Memory B cell (primary cell): ENCODE data around the gene FBXL16.
"Not testable (repeated sequence)": the region's sequence is repeated elsewhere in the genome, so short reads cannot be mapped to it uniquely, and the experiment has no call there.

Experiments used
- ATAC-seq: fragments of 150-1000 bp; cut with Tn5 transposase; 2 replicates; pipeline ENCODE4 v1.10.0; 2021; ENCODE audit warnings: low read depth, mild to moderate bottlenecking, moderate library complexity
- DNase-seq, 2 donors: peaks; one replicate each; pipeline ENCODE4 v3.0.0; 2022; ENCODE audit warnings: low spot score in 2 of 2
- H3K27ac Mint-ChIP-seq: one replicate; pipeline ENCODE4 v1.8.0; 2022; ENCODE audit warnings: mild to moderate bottlenecking, moderate library complexity, mixed read lengths
- H3K27me3 Mint-ChIP-seq: one replicate; pipeline ENCODE4 v1.8.0; 2022; ENCODE audit warnings: mixed read lengths
- H3K36me3 Mint-ChIP-seq: one replicate; pipeline ENCODE4 v1.8.0; 2022; ENCODE audit warnings: mild to moderate bottlenecking, mixed read lengths
- H3K4me1 Mint-ChIP-seq: one replicate; pipeline ENCODE4 v1.8.0; 2022; ENCODE audit warnings: mixed read lengths
- H3K4me3 Mint-ChIP-seq: one replicate; pipeline ENCODE4 v1.8.0; 2022; ENCODE audit warnings: mild to moderate bottlenecking, moderate library complexity, mixed read lengths
- H3K9me3 Mint-ChIP-seq: one replicate; pipeline ENCODE4 v1.8.0; 2022; ENCODE audit warnings: mixed read lengths

FBXL16 gene

GRCh38 chr16:714558-715476 is 9.2 kb upstream of the FBXL16 start, which contains the start of gene METRN:
Gene METRN, plus strand, starts transcription at chr16:715118. Its CDS starts 172 bp downstream, at chr16:715290.
- Mint-ChIP-seq H3K4me1 (peaks cover 10% of the 10 kb centered on the region), H3K27me3 (peaks cover 5% of the 10 kb centered on the region), H3K4me3 (peak within 1 kb of the TSS; percentile 54), H3K36me3 (no peaks in the 10 kb centered on the region), H3K27ac (no peak within 1 kb of the TSS), H3K9me3 (no peaks in the 10 kb centered on the region)
- peak; percentile 87 for ATAC-seq
- DNase-seq: peak; percentile 81 to 84

DNA sequence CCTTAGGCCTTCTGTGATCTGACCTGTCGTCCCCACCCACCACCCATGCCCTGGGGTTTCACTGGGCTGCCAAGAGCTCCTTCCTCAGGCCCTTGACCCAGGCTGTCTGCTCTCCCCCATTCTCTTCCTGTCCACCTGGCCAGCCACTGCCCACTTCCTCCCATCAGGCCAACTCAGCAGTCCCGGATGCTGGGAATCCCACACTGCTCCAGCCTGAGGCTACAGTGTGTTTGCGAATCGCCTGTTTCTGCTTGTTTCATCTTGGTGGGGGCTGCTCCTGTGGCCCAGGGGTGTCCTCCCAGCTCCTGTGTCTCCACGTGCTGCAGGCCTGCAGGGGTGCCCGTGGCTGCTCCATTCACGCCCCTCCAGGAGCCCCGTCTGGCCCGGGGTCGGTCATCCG is 8.5 kb upstream of the FBXL16 start:
- H3K4me1 Mint-ChIP-seq: peaks cover 7% of the 10 kb centered on the region
- H3K27me3 Mint-ChIP-seq: peaks cover 11% of the 10 kb centered on the region
- H3K9me3 Mint-ChIP-seq: no peaks in the 10 kb centered on the region
- no peaks in the 10 kb centered on the region for H3K36me3 Mint-ChIP-seq
- no peak overlapping the region for H3K4me3 Mint-ChIP-seq
- ATAC-seq: no peak
- no peak overlapping the region for H3K27ac Mint-ChIP-seq
- no peak for DNase-seq

DNA sequence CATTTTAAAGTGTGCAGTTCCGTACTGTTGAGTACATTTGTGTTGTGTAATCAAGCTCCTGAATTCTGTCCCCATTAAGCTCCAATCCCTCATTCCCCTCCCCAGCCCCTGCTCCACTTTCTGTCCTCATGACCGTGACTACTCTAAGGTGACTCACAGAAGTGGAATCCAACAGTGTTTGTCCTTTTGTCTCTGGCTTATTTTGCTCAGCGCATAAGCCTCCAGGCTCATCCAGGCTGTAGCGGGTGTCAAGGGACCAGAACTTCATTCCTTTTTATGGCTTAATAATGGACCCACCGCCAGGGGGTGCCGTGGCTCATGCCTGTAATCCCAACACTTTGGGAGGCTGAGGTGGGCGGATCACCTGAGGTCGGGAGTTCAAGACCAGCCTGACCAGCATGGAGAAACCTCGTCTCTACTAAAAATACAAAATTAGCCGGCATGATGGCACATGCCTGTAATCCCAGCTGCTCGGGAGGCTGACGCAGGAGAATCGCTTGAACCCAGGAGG is 7.2 kb upstream of the FBXL16 start:
- not testable (repeated sequence) for H3K9me3 Mint-ChIP-seq, H3K4me3 Mint-ChIP-seq, ATAC-seq, H3K27ac Mint-ChIP-seq, DNase-seq, H3K4me1 Mint-ChIP-seq, H3K36me3 Mint-ChIP-seq
- H3K27me3 Mint-ChIP-seq: peaks cover 17% of the 10 kb centered on the region

GRCh38 chr16:711548-712320 is 6.1 kb upstream of the FBXL16 start:
- Mint-ChIP-seq H3K4me1 (peaks cover 5% of the 10 kb centered on the region), H3K27ac (no peak overlapping the region), H3K9me3 (no peaks in the 10 kb centered on the region), H3K27me3 (peaks cover 20% of the 10 kb centered on the region), H3K4me3 (no peak overlapping the region), H3K36me3 (no peaks in the 10 kb centered on the region)
- peak; percentile 67 for ATAC-seq
- DNase-seq: peak; percentile 83 to 89

- Mint-ChIP-seq H3K27ac (no peak overlapping the region), H3K27me3 (peaks cover 19% of the 10 kb centered on the region), H3K4me1 (peaks cover 5% of the 10 kb centered on the region), H3K4me3 (no peak overlapping the region), H3K36me3 (no peaks in the 10 kb centered on the region), H3K9me3 (no peaks in the 10 kb centered on the region)
- DNase-seq (no peak), ATAC-seq (no peak)
Measured at GRCh38 chr16:711084-711483, 5.5 kb upstream of the FBXL16 start.

DNA sequence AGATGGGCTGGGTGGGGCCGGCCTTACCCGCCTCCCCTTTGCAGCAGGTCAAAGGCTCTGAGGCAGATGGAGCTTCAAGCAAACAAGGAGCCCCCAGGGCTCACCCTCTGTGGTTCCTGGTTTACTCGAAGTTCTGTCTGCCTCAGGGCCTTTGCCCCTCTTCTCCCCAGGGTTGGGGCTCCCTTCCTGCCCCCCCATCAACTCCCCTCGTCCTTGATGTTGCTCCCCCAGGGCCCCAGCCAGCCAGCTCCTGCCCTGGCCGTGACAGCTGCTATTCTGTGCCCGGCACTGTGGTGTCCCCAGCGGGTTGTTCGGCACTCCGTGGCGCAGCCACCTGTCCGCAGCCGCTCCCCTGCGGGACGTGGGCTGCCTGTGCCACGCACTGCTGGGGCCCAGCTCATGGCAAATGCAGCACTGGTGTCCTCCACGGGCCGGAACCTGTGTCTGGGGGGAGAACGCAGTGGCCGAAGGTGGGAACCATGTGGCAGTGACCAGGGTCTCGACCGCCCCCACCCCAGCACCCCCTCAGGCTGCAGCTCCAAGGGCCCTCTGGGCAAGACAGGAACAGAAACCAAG is 5.0 kb upstream of the FBXL16 start:
- peaks cover 5% of the 10 kb centered on the region for H3K4me1 Mint-ChIP-seq
- no peaks in the 10 kb centered on the region for H3K9me3 Mint-ChIP-seq
- H3K36me3 Mint-ChIP-seq: no peaks in the 10 kb centered on the region
- no peak overlapping the region for H3K4me3 Mint-ChIP-seq
- H3K27me3 Mint-ChIP-seq: peaks cover 19% of the 10 kb centered on the region
- ATAC-seq (no peak), DNase-seq (no peak)
- H3K27ac Mint-ChIP-seq: no peak overlapping the region

- Mint-ChIP-seq H3K4me3 (no peak overlapping the region), H3K4me1 (peaks cover 5% of the 10 kb centered on the region), H3K27ac (no peak overlapping the region), H3K27me3 (peaks cover 19% of the 10 kb centered on the region), H3K36me3 (no peaks in the 10 kb centered on the region), H3K9me3 (no peaks in the 10 kb centered on the region)
- ATAC-seq (no peak), DNase-seq (no peak)
Measured at GRCh38 chr16:709566-710499, 4.2 kb upstream of the FBXL16 start.

GRCh38 chr16:708959-709358 is 3.4 kb upstream of the FBXL16 start:
- Mint-ChIP-seq H3K36me3 (no peaks in the 10 kb centered on the region), H3K4me1 (peaks cover 3% of the 10 kb centered on the region), H3K9me3 (no peaks in the 10 kb centered on the region), H3K27ac (no peak overlapping the region), H3K27me3 (peaks cover 19% of the 10 kb centered on the region), H3K4me3 (no peak overlapping the region)
- DNase-seq (no peak), ATAC-seq (no peak)

GRCh38 chr16:708019-708418 is 2.4 kb upstream of the FBXL16 start:
- H3K27ac Mint-ChIP-seq: no peak overlapping the region
- no peak overlapping the region for H3K4me3 Mint-ChIP-seq
- no peaks in the 10 kb centered on the region for H3K36me3 Mint-ChIP-seq
- no peaks in the 10 kb centered on the region for H3K9me3 Mint-ChIP-seq
- H3K27me3 Mint-ChIP-seq: peaks cover 22% of the 10 kb centered on the region
- H3K4me1 Mint-ChIP-seq: peaks cover 3% of the 10 kb centered on the region
- no peak for DNase-seq
- no peak for ATAC-seq

DNA sequence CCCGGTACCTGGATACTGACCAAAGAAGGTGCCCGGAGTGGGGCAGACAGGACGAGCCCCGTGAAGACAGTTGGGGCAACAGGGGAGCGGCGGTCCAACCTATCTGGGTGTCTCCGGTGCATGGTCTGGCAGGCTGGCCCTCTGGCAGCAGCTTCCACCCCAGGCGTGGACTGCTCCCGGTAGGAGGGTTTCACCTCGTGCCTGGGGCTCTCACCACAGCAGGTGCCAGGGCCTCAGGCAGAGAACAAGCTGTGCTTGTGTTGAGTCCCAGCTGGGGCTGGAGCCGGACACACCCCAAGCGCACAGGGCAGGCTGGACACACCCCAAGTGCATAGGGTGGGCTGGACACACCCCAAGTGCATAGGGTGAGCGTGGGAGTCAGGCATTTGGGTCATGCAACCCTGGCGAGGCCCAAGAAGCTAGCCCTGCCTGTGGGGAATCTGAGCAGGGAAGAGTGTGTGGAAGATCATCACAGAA is 1.5 kb upstream of the FBXL16 start:
- Mint-ChIP-seq H3K36me3 (no peaks in the 10 kb centered on the region), H3K4me3 (no peak overlapping the region), H3K27ac (no peak overlapping the region), H3K27me3 (peaks cover 28% of the 10 kb centered on the region), H3K9me3 (no peaks in the 10 kb centered on the region), H3K4me1 (peaks cover 3% of the 10 kb centered on the region)
- DNase-seq (no peak), ATAC-seq (no peak)

DNA sequence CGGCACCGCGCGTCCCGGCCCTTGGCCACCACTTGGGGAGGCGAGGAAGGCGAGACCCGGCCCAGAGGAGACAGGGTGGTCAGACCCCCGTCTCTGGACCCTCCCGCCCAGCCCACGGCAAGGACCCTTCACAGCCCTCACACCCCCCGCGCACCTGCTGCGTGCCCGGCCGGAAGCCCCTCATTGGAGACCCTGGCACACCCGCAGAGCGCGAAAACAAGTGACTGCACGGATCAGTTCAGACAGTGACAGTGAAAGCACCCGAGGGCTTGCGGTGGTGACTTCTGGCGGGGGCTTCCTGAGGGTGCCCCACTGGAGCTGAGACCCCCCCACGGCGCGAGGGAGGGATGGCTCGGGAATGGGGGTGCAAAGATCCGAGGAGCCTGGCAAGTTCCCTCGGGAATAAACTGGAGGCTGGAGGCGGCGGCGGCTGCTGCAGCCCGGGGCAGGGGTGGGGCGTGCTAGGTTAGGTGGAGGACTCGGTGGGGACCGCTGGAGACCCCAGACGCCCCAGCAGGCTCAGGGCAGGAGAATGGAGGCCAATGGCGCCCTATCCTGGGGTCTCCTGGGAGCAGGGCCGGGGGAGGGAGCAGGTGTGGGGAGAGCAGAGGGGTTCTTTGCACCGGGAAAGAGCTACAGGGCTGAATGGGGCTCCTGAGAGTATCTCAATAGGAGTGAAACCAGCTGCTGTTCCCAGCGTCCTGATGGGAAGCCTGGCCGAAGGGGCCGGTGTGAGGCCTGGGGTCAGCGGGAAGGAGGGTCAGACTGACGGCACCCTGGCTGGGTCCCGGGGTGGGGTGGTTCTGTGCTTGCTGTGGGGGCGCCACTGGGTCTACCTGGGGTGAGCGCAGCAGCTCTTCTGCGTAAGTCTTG is 824 bp upstream of the FBXL16 start:
- Mint-ChIP-seq H3K4me1 (peaks cover 3% of the 10 kb centered on the region), H3K27me3 (peaks cover 32% of the 10 kb centered on the region), H3K36me3 (no peaks in the 10 kb centered on the region), H3K27ac (no peak overlapping the region), H3K9me3 (no peaks in the 10 kb centered on the region), H3K4me3 (no peak overlapping the region)
- no peak for DNase-seq
- ATAC-seq: no peak

DNA sequence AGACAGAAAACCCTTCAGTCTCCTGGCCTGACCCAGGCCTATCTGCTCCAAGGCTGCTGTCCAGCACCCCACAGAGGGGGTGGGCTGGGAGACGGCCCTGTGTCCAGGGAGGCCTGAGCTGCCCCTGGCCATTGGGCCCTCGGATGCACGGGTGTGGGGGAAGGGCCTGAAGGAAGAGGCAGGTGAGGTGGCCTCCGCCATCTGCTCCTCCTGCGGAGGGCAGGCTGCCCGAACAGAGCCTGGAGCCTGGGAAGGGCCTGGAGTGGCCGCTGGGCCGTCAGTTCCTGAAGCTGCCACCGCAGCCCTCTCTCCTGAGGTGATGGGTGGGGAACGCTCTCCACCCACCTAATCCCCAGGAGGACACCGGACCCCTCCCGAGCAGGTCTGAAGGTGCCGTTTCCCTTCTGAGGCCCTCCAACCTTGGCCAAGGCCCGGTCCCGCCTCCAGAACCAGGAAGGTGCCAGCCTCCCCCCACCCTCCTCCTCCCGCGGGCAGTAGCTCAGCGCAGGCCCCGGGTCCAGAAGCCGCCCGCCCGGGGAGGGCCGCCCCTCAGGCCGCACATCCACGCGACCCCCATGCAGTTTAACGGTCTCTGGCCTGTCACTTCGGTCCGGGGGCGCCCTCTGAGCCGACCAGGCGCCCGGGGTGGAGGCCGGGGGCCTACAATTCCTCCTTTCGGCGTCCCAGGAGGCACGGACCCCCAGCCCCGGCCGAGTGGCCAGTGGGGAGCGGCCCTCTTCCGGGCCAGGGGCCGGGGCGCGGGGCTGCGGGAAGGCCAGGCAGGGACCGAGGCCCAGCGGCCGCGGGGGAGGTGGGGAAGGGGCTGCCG is 835 bp downstream of the FBXL16 start:
- Mint-ChIP-seq H3K27me3 (peaks cover 30% of the 10 kb centered on the region), H3K9me3 (no peaks in the 10 kb centered on the region), H3K4me3 (no peak overlapping the region), H3K27ac (no peak overlapping the region), H3K4me1 (peaks cover 3% of the 10 kb centered on the region), H3K36me3 (no peaks in the 10 kb centered on the region)
- ATAC-seq: no peak
- DNase-seq: no peak
